Stimulated activated CD8-positive, alpha-beta memory T cell treated with anti-CD3 and anti-CD28 coated beads, Interleukin-15, amount 100 ng/mL, for 24 hours (primary cell): Measurements from ENCODE around the gene ETS1.
"Not testable (repeated sequence)": the region's sequence is repeated elsewhere in the genome, so short reads cannot be mapped to it uniquely, and the experiment has no call there.

ENCODE experiments used
- DNase-seq: peaks from one replicate; pipeline ENCODE4 v3.0.0-alpha.2; 2020; ENCODE audit warnings: low read depth

The ETS1 gene

GRCh38 chr11:128463979-128464378, 123.4 kb downstream of the ETS1 start:
- DNase-seq = no peak

DNA sequence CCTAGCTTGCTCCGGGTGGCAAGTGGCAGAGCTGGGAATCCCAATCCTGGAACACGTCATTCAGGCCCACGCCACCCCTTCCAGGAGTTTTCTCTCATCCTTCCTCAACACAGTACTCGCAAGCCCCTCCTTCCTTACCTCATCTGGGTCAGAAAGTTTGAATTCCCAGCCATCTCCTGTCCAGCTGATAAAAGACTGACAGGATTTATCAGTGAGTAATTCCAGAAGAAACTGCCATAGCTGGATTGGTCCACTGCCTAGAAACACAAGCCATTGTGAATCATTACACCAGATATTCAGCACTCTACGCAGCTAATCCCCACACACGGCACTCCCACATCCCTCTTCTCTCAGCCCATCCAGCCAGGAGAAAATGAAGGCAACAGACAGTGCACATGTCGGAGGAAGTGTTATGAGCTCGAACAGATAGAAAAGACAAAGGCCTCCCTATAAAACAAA, 124.0 kb downstream of the ETS1 start:
- no peak for DNase-seq

- DNase-seq = no peak
Measured at GRCh38 chr11:128462922-128463321, 124.4 kb downstream of the ETS1 start.

GRCh38 chr11:128462189-128462588, 125.2 kb downstream of the ETS1 start:
- no peak for DNase-seq

DNA sequence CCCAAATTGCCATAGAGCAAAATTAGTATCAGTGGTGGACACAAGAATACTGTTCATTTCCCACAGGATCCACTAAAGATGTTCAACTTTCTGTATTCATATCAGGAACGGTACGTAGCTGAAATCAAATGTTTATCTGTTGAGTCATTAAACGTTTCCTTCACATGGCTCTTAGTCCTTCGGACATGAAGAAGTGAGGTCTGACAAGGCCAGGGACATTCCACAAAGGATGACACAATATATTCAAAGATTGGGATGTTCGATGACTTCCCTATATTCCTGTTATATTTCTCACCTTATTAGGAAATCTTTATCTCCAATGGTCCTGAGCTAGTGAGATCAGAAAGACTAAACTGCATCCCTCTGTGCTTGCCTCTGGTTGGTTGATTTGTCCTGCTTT, 129.0 kb downstream of the ETS1 start:
- DNase-seq = no peak

DNA sequence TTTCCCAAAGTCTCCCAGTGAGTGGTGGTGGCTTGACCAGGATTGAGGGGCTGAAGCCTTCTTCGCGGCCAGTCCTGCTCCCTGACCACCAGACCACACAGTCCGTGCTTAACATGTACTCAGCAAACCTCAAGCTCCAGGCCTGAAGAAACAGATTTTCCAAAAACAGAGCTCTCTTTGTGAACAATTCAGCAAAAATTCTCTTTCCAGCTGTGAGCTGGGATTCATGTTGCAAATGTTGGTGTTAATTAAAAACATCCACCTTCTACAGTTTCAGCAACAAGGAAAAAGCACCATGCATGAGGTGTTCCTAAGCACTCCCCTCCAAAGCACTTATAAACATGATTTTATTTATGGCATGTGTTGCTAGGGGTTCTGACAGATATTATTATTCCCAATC, 129.5 kb downstream of the ETS1 start:
- no peak for DNase-seq

GRCh38 chr11:128456566-128457268, 130.6 kb downstream of the ETS1 start:
- DNase-seq = no peak

DNA sequence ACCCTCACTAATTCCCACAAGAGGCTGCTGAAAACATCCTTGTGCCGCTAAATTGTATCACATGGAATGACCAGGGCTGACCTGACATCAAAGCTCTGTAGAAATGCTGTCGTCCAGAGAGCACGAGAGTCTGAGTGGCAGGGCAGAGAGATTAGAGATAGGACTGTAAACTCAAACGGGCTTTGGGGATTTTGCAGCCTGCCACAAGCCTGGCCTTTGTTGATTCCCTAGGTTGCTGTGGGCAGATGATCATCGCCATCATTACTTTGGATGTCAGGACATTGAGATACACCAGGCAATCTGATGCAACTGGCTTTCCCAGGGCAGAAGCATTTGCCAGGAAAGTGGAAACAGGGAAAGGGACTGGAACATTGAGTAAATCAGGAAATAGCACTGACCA, 131.6 kb downstream of the ETS1 start:
- no peak for DNase-seq

GRCh38 chr11:128453444-128454336, 133.7 kb downstream of the ETS1 start:
- DNase-seq = no peak

DNA sequence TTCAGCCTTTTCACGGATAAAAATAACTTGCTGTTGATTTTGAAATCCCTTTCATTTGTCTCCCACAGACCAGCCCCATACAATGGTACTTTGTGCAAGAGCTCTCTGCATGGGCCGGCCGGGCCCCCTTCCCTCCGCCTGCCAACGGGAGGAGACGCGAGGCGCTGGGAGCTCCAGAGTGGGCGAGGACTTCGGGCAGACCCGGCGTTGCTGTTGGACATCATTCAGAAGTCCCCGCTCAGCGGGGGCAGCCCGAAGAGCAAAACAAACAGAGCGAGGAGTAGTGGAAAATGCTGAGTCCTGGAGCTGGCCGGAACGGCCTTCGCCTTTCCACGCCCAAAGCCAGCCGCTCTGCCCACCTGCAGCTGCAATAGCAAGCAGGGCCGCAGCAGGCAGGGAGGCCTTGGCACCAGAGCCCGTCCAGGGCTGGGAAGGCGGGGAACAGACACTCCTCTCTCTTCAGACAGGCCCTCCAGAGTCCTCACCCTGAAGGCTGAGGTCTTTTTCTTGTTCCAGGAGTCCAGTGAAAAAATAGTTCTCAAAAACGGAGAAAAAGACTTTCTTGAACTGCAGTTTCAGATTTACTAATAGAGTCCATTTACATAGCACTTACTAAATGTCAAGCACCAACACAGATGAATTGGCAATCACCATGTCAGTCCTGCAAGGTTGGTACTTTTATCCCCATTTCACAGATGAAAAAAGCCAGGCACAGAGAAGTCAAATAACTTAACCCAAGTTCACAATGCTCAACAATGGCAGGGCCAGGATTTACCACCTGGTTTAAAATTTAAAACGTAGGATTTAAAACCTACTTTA, 135.5 kb downstream of the ETS1 start:
- DNase-seq = no peak

GRCh38 chr11:128450882-128451651, 136.3 kb downstream of the ETS1 start:
- no peak for DNase-seq

GRCh38 chr11:128450425-128450824, 136.9 kb downstream of the ETS1 start:
- not testable (repeated sequence) for DNase-seq

DNA sequence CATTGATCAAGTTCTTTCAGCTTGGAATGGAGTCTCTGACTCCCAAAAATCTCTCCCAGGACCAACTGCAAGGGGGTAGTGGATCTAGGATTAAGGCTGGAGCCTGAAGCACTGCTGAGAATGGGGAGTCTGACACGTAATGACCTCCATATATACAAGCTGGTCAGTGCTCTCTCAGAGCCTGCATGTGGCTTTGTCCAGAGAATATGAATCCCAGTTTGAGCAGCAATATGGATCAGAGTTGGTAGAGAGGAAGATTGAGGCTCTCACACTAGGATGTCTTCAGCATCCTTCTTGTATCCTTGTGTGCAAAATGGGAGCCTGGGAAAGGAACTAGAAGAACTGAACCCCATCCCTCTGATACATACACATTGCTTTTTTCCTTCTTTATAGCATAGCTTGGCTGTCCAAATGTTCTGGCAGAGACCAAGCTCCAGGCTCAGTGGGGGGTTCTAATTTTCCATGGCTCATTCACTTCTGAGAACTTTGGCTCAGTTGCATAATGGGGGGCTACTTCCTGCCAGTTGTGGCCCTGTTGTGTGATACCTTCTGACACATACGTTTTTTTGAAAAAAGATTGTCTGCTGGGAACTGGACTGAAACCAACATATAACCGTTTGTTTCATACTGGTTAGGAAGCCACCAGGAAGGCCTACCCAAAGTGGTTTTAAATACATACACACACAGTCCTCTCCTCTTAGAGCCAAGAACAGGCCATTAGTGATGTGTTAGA, 138.2 kb downstream of the ETS1 start:
- no peak for DNase-seq

DNA sequence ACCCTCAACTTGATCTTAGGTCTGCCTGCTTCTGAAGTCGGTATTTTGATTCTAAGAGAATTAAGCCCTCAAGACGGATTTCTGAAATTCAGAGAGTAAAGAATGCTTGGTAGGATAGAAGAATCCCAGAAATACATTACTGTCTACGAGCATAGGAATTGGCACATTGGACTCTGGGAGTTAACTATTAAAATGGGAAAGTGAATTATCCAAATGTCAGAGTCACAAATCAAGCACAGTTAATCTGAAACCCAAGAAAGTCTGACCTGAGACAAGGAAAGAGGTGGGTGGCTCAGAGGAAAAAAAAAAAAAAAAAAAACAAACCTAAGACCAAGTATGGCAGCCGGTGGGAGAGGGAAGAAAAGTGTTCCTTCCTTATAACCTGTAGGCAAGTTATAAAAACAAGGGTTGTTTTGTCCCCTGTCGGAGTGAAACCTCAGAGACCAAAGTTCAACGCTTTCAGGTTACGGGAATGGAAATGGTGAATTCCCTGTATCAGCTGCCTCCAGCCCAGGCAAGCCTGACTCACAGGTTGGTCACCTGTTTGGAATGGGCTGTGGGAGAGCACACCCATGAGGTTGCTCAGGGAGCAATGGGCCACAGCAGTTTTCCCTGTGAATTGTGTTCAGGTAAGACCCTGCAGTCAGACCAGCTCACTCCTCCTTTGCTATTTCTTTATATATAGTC, 139.0 kb downstream of the ETS1 start:
- DNase-seq = no peak

- no peak for DNase-seq
Measured at GRCh38 chr11:128447233-128447632, 140.1 kb downstream of the ETS1 start.

DNA sequence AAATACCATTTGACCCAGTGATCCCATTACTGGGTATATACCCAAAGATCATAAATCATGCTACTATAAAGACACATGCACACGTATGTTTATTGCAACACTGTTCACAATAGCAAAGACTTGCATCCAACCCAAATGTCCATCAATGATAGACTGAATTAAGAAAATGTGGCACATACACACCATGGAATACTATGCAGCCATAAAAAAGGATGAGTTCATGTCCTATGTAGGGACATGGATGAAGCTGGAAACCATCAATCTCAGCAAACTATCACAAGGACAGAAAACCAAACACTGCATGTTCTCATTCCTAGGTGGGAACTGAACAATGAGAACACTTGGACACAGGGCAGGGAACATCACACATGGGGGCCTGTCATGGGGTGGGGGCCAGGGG, 141.4 kb downstream of the ETS1 start:
- DNase-seq = not testable (repeated sequence)

- no peak for DNase-seq
Measured at GRCh38 chr11:128437136-128437535, 150.2 kb downstream of the ETS1 start.

DNA sequence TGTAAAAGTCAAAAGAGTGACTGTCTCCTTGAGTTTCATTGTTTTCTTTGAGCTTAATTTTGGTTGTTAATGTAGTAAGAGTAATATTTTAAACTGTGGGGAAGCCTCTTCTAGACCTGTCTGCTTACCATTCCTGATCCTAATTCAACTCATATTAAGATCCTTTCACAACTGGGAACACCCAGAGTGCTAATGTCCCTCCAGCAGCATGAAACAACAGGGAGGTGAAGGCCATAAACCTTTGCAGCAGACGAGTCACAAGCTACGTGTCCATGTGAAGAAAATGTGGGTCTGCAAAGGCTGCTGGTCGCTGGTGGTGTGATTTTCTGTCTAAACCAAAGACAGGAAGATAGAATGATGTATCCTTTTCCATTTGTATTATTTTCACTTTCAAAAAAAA, 152.5 kb downstream of the ETS1 start:
- no peak for DNase-seq

- no peak for DNase-seq
Measured at GRCh38 chr11:128434411-128434810, 152.9 kb downstream of the ETS1 start.

DNA sequence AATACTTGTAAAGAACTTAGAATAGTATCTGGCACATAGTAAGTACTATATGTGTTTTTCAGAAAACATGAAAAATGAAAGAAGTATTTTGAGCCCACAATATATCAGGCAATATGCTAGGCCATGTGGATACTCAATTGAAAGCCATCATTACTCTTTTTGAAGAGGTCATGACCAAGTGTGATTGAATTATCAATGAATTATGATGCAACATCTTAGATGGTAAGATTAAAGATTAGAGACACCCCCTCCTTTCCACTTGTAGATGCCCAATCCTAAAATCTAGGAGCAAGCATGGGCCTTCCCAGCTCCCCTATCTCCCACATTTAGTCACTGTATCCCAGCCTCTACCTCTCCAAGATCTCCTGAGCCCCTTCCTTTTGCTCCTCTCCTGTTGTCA, 154.4 kb downstream of the ETS1 start:
- no peak for DNase-seq
